HG03354 (cell line): Measurements from ENCODE around the gene GCAT.
A peak's percentile ranks its signal among the peaks of the same experiment; 100 is the strongest.

ENCODE experiments used
- ATAC-seq: cut with Tn5 transposase; IDR thresholded peaks from one replicate; pipeline ENCODE4 v1.9.1; 2021; ENCODE audit warnings: mild to moderate bottlenecking; ENCODE audit not compliant: unreplicated experiment, poor library complexity, severe bottlenecking

Gene GCAT

DNA sequence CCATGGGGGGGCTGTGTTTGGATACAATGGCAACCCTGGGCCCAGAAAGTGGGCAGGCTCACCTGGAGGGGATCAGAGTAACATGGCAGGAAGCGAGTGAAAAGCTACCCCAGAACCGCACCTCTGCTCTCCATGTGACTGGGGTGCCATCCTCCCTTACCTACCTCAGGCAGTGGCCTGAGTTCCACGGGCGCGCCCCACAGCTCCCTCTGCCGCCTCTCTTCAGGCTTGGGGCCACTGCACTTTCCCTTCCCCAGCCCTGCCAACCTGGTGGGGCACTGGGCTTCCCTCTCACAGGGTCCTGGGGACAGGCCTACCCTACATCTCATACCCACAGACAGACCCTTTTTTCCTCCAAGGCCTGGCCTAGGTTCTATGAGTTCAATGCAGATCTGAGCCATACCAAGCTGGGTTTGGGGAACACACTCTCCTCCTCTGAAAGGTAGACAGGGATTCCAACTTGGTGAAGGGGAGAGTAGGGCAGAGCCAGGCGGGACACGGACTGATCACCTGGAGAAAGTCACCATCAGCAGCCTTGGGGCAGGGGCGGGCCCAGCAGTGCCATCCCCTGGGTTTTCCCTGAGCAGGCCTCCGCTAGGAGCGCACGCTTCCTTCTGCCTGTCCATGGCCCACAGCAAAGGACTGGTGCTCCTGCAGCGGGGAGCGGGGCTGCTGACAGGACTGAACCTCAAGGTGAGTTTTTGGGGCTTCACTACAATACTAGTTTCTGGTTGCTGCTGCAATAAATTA, 22.5 kb downstream of the GCAT start:
- ATAC-seq = no peak

- no peak for ATAC-seq
Observed at GRCh38 chr22:37831472-37831871, 23.7 kb downstream of the GCAT start.

DNA sequence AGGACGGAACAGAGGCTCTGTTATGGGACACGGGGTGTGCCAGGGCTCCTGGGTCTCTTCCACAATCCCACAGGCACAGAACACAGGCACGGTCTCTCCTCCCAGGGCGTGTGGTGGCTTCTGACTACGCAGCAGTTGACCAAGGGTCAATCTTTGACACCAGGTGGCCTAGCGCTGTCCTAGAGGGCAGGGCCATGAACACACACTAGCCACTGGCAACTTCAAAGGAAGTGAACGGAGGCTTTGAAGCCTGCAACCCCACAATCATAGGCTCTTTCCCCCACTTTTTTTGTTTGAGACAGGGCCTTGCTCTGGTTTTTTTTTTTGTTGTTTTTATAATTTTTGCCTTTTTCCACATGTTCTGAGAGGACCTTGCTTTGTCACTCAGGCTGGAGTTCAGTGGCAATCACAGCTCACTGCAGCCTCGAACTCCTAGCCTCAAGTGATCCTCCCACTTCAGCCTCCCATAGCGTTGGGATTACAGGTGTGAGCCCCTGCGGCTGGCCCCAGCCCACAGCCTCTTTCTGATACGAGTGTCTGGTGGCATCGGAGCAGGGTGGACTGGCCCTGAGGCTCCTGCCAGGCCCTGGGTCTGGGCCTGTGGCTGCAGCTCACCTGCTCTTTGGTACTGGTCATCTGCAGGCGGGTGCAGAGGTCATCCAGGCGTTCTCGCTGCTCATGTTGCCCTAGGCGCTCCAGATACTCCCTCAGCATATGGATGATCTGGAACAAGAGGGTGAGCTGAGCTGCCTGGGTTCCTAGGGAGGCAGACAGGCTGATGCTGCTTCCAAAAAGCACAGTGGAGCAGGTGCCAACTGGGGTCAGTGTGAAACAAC, 24.5 kb downstream of the GCAT start:
- no peak for ATAC-seq

- ATAC-seq = no peak
Observed at GRCh38 chr22:37842015-37842793, 34.5 kb downstream of the GCAT start.

DNA sequence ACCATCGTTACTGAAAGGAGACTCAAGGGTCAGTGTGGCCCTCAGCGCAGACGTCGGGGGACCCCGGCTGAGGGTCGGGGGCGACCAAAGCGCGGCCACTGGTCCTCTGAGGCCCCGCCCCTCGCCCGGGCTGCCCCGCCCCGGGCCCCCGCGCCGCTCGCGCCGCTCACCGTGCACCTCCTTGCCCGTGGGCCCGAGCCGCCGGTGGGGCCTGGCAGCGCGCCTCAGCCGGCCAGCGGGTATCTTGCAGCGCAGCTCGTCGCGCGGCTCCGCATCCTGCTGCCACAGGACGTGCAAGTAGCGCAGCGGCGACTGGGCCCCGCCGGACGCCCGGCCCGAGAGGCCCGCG, 36.0 kb downstream of the GCAT start:
- peak; percentile 48 for ATAC-seq

DNA sequence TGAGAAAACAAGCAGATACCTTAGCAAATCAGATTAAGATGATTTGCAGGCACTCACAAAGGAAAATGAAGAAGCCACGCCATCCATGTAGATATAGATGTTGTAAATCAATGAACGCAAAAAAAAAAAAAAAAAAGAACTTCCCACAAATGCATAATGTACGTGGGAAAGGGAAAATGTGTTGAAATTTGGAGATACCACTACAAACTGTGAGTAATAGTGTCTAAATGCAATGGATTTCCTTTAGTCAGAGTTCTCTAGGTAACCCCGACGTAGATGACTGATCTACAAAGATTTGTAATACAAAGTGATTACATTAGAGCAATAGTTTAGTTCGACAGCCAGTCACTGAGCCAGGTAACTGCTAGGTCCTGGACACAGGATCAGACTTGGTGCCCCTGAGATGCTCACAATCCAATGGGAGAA, 37.2 kb downstream of the GCAT start:
- ATAC-seq = no peak

GRCh38 chr22:37846433-37846832, 38.7 kb downstream of the GCAT start:
- no peak for ATAC-seq

- ATAC-seq = no peak
Observed at GRCh38 chr22:37848587-37849088, 40.9 kb downstream of the GCAT start.

DNA sequence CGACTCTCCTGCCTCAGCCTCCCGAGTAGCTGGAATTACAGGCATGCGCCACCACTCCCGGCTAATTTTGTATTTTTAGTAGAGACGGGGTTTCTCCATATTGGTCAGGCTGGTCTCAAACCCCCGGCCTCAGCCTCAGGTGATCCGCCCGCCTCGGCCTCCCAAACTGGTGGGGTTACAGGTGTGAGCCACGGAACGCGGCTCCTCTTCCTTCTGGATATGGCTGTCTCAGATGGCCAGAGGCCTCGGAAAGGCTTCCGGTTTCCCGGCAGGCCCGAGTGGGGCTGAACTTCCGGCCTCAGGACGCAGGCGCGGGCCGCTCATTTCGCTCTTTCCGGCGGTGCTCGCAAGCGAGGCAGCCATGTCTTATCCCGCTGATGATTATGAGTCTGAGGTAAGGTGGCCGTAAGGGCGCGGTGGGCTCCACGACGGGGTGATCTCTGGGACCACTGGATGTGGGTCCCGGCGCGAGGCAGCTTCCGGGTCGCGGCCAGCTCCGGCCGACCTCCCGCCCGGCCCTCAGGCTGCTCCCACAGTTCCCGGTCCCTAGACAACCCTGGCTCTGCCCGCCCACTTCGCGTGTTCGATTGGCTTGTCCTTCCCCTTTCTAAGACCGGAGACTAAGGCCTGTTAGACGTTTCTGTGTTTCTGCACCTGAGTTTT, 41.5 kb downstream of the GCAT start, which contains the start of gene EIF3L:
TSS of gene EIF3L (plus strand) at position 331 of the 663 bp plus-strand sequence. CDS start at position 362, 31 bp downstream.
- ATAC-seq = peak; percentile 73

DNA sequence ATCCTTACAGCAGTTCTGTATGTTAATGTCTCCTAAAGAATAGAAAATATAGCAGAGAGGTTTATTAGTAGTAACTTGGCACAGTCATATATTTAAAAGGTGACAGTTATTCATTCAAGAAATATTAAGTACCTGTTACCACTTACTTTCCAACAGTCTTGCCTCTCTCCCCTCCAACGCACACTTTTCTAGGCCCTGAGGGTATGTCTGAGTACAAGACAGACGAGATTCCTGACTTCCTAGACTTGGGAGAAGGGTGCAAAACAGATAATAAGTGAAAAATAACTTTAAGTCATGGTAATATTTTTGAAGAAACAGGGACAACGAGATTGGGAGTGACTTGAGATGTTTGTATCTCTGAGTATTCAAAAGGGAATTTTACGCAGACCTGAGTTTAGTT, 43.1 kb downstream of the GCAT start:
- ATAC-seq = no peak

GRCh38 chr22:37852418-37852817, 44.7 kb downstream of the GCAT start:
- ATAC-seq = no peak

DNA sequence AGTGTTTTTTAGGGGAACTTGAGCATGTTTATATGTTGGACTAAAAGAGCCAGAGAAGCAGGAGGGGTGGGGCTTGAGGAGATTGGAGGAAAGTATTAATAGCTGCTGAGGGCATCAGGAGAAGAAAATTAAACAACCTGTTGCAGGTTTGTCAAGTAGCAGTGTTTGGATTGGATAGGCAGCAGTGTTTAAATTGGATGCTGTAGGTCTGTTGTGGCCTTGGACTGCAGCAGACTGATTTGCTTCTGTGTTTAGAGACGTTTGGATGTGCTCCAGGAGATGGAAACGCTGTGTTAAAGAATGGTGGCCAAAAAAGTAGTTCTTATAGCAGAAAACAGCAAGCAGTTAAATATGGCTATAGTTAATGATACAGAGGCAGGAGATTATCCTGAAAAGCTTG, 47.2 kb downstream of the GCAT start:
- ATAC-seq = no peak

GRCh38 chr22:37855462-37855861, 47.7 kb downstream of the GCAT start:
- ATAC-seq = no peak

- ATAC-seq = no peak
Observed at GRCh38 chr22:37860796-37861421, 53.2 kb downstream of the GCAT start.

DNA sequence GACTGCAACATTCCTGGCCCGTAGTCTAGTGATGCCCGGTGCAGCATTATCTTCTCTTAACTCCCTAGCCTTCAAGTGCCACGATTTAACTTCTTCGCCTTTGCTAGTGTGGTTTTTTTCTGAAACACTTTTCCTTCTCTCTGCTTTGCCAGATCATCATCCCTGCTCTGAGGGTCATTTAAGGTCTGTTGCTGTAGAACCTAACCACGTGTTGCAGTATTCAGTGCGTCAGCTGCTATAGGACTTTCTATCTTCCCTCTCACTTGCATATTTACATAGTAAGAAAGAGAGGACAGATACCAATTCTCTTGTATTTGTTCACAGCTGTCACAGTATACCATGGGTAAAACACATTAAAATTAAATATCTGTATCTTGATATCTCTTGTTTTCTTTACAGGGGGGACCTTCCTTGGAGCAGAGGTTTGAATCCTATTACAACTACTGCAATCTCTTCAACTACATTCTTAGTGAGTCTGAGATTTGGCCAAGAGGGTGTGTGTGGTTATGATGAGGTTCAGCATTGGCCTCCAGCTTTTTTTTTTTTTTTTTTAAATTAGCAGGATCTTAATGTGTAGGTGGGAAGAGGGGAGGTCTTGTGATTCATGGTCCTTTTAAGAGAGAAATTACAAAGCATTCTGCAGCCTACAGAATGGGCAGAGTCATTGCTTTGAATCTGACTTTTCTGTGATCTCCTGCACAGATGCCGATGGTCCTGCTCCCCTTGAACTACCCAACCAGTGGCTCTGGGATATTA, 55.0 kb downstream of the GCAT start:
- no peak for ATAC-seq

DNA sequence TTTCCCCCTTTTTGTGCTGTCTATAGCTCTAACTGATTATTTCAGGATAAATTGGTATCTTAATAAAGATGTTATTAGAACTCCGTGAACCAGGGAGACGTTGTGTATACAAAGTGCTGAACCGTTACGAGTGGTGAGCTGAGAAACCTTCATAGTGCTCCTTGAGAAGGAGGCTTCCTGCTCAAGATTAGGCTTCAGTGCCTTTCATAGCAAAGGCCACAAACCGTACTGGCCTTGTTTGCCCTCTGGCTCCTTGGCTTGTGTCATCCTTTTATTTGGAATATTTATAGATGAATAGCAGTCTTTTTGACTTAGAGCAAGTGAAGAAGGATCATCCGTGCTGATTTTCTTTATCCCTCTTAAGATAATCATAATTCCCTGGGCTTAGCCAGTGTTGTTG, 57.8 kb downstream of the GCAT start:
- no peak for ATAC-seq
